Activated CD4-positive, alpha-beta T cell treated with anti-CD3 and anti-CD28 coated beads for 1 hour (primary cell): ENCODE measurements around the gene CDKN2A.

Experiments used
- DNase-seq: peaks from one replicate; pipeline ENCODE4 v3.0.0-alpha.2; 2020

CDKN2A gene

DNA sequence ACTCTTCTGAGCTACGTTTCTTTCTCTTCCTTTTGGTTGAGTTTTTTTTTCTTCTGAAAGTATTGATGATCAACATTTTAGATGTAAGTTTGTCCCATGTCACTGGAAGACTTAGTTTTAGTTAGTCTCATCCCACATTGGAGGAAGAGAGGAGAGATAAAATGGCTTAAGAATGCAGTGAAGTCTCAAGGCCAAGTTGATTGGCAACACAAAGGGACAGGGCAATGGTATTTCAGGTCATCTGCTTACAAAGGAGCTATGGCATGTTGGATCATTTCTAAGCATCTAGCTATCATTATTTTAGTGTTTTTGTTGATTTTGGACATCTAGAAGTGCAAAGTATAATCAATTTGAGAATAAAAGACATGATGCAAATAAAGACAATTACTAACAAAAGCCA, 58.6 kb downstream of the CDKN2A start:
- no peak for DNase-seq

GRCh38 chr9:21933865-21934264, 60.3 kb downstream of the CDKN2A start:
- no peak for DNase-seq

DNA sequence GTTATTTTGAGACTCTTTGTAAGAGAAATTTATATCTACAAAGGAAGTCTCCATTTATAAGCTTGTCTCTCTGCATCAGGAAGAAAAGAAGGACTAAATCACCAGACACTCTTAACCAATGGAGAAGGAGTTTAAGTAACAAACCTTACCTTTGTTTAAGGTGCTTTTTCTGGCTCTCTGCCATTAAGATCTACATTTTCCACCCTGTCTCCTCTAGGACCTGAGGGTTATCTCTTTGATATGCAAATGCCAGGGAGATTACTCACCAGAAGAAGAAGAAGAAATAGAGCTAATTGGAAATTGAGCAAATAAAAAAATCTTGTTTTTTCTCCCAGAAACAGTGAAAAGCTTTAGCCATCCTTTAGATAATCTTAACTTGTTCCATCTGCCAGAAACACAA, 60.9 kb downstream of the CDKN2A start:
- DNase-seq: no peak

- DNase-seq: no peak
Measured at GRCh38 chr9:21931428-21931827, 62.8 kb downstream of the CDKN2A start.

DNA sequence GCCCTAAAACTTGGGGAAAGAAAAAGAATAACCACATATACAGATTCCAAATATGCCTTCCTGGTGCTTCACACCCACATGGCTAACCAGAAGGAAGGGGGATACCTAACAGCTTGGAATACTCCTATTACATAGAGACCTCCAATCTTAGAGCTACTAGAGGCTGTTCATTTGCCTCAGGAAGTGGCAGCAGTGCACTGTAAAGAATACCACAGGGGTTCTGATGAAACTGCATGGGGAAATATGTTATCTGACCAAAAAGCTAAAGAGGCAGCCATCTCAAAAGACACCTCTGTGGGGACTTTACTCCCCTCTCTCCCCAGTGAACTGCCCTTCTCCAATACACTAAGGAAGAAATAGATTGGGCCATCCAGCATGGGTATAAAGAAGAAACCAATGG, 66.4 kb downstream of the CDKN2A start:
- DNase-seq: no peak

- DNase-seq: no peak
Measured at GRCh38 chr9:21923694-21924093, 70.5 kb downstream of the CDKN2A start.

DNA sequence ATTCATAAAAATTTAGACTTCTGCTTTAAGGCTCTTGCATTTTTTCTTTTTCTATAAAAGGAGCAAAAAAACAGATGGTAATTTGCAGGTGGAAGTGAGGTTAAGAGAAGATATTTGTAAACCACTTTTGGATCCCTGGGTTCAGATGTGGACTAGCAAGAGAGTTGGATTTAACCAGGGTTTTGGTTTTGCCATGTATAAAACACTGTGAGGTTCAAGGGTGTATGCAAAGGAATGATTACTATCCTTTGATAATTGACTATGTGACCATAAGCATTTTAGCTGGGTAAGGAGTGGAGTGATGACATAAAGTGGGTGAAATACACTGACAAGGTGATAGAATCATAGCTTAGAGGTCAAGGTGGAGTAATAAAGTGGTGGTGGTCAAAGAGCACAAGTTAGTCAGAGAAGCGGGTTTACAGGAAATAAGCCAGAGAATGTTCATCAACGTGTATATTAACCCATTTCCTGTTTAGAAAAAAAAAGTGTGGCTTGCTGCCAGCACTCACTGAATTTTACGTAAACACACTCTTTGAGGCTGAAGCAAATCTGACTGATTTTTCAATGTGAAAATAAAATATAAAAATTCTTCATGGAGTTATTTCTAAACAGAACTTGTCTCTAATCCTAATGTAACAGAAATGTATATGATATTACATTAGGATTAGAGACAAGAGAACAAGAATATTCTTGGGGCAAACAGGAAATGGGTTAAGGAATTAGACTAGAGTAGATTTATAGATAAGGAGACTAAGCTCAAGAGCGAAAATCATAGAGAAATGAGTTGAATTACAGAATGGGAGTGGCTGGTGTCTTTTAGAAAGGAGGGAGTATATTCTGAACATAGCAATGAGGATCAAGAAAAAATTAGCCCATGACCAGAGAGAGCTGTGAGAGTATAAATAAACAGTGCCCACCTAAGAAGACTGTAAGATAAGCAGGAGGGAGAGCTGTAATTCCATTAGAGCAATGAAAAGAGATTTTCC, 74.5 kb downstream of the CDKN2A start:
- DNase-seq: no peak
